ENCODE results near the gene TSPAN31.

Gene TSPAN31

GRCh38 chr12:57750561-57751431 lies 6.0 kb downstream of the TSPAN31 start:
- Histone ChIP-seq H3K27ac (replicated peaks; ENCODE audit: low read length) (no peak overlapping the region), H2BK5ac (ENCODE audit: low read length) (no peak overlapping the region), H2BK15ac (ENCODE audit: low read length) (no peak overlapping the region), H3K4me1 (ENCODE audit: control insufficient read depth in 2 of 2, insufficient read depth in 1 of 2, low read depth in 1 of 2, low read length in 2 of 2) (peaks cover 23 to 39% of the 10 kb centered on the region in 2 donors), H4K8ac (ENCODE audit: low read depth, low read length) (no peak overlapping the region), H3K27me3 (ENCODE audit: control insufficient read depth in 3 of 3, insufficient read depth in 3 of 3, low read depth in 1 of 3, low read length in 3 of 3) (peaks cover 0 to 2% (median 0%) of the 10 kb centered on the region in 3 experiments), H3K4me3 (ENCODE audit: low read length in 2 of 2) (peak overlapping the region; percentile 90 to 93), H2AFZ (ENCODE audit: low read length) (no peak overlapping the region), H3K36me3 (replicated peaks in 1 of 2; ENCODE audit: control insufficient read depth in 2 of 2, insufficient read depth in 2 of 2, low read length in 2 of 2) (peaks cover 26 to 56% of the 10 kb centered on the region in 2 donors), H3K9ac (ENCODE audit: low read depth, low read length, poor library complexity) (peak overlapping the region; percentile 87), H3K18ac (ENCODE audit: low read length) (no peak overlapping the region), H2AK5ac (ENCODE audit: low read depth, low read length) (peak overlapping the region; percentile 91), H3K4ac (ENCODE audit: low read length) (no peak overlapping the region), H3K23ac (ENCODE audit: low read depth, low read length, poor library complexity) (no peak overlapping the region), H3K4me2 (ENCODE audit: insufficient read depth, low read length, poor library complexity, severe bottlenecking) (peak overlapping the region; percentile 96), H3K79me1 (ENCODE audit: low read depth, low read length) (peaks cover 12% of the 10 kb centered on the region), H2BK12ac (ENCODE audit: low read length) (no peak overlapping the region), H4K91ac (ENCODE audit: low read depth, low read length, poor library complexity) (no peak overlapping the region), H2BK120ac (ENCODE audit: low read depth, low read length) (no peak overlapping the region), H3K14ac (ENCODE audit: low read length) (no peak overlapping the region), H3K9me3 (replicated peaks in 1 of 2; ENCODE audit: control insufficient read depth in 2 of 2, insufficient read depth in 1 of 2, low read depth in 1 of 2, low read length in 2 of 2) (no peaks in the 10 kb centered on the region)
- DNase-seq (ENCODE audit: low spot score) = no peak
- no CpG with 5 or more reads among the region's 15 CpGs for WGBS, 2 donors (ENCODE audit: extremely low coverage in 2 of 2, insufficient read length in 2 of 2, insufficient replicate concordance in 1 of 2)

- no peak overlapping the region for H3K14ac ChIP-seq (ENCODE audit: low read length)
- H2BK120ac ChIP-seq (ENCODE audit: low read depth, low read length) = no peak overlapping the region
- H4K8ac ChIP-seq (ENCODE audit: low read depth, low read length) = no peak overlapping the region
- DNase-seq (ENCODE audit: low spot score) = no peak
- H3K9me3 ChIP-seq (replicated peaks in 1 of 2; ENCODE audit: control insufficient read depth in 2 of 2, insufficient read depth in 1 of 2, low read depth in 1 of 2, low read length in 2 of 2) = no peaks in the 10 kb centered on the region
- H3K27ac ChIP-seq (replicated peaks; ENCODE audit: low read length) = no peak overlapping the region
- peaks cover 25 to 50% of the 10 kb centered on the region in 2 donors for H3K36me3 ChIP-seq (replicated peaks in 1 of 2; ENCODE audit: control insufficient read depth in 2 of 2, insufficient read depth in 2 of 2, low read length in 2 of 2)
- no peak overlapping the region for H3K23ac ChIP-seq (ENCODE audit: low read depth, low read length, poor library complexity)
- peak overlapping the region; percentile 62 for H3K18ac ChIP-seq (ENCODE audit: low read length)
- H2BK15ac ChIP-seq (ENCODE audit: low read length) = no peak overlapping the region
- H3K79me1 ChIP-seq (ENCODE audit: low read depth, low read length) = peaks cover 13% of the 10 kb centered on the region
- peaks cover 26 to 38% of the 10 kb centered on the region in 2 donors for H3K4me1 ChIP-seq (ENCODE audit: control insufficient read depth in 2 of 2, insufficient read depth in 1 of 2, low read depth in 1 of 2, low read length in 2 of 2)
- H2AFZ ChIP-seq (ENCODE audit: low read length) = peak overlapping the region; percentile 84
- H3K4me3 ChIP-seq (ENCODE audit: low read length in 2 of 2) = peak overlapping the region; percentile 90 to 93
- no peak overlapping the region for H4K91ac ChIP-seq (ENCODE audit: low read depth, low read length, poor library complexity)
- H2AK5ac ChIP-seq (ENCODE audit: low read depth, low read length) = peak overlapping the region; percentile 91
- peak overlapping the region; percentile 53 for H3K4ac ChIP-seq (ENCODE audit: low read length)
- H3K4me2 ChIP-seq (ENCODE audit: insufficient read depth, low read length, poor library complexity, severe bottlenecking) = peak overlapping the region; percentile 96
- H2BK12ac ChIP-seq (ENCODE audit: low read length) = peak overlapping the region; percentile 28
- WGBS, 2 donors (ENCODE audit: extremely low coverage in 2 of 2, insufficient read length in 2 of 2, insufficient replicate concordance in 1 of 2) = 100% methylated on average over 1 of the region's 8 CpGs; no CpG with 5 or more reads in 1 of the 2 donors
- peak overlapping the region; percentile 87 for H3K9ac ChIP-seq (ENCODE audit: low read depth, low read length, poor library complexity)
- peaks cover 0 to 8% (median 2%) of the 10 kb centered on the region in 3 experiments for H3K27me3 ChIP-seq (ENCODE audit: control insufficient read depth in 3 of 3, insufficient read depth in 3 of 3, low read depth in 1 of 3, low read length in 3 of 3)
- peak overlapping the region; percentile 40 for H2BK5ac ChIP-seq (ENCODE audit: low read length)
Observed at GRCh38 chr12:57751432-57751787, 6.6 kb downstream of the TSPAN31 start.

- H3K4me3 ChIP-seq (ENCODE audit: low read length in 2 of 2) = peak within 1 kb of the TSS; percentile 90 to 93
- H4K8ac ChIP-seq (ENCODE audit: low read depth, low read length) = no peak within 1 kb of the TSS
- H4K91ac ChIP-seq (ENCODE audit: low read depth, low read length, poor library complexity) = no peak within 1 kb of the TSS
- WGBS, 2 donors (ENCODE audit: extremely low coverage in 2 of 2, insufficient read length in 2 of 2, insufficient replicate concordance in 1 of 2) = no CpG with 5 or more reads among the region's 58 CpGs
- peaks cover 0 to 13% (median 3%) of the 10 kb centered on the region in 3 experiments for H3K27me3 ChIP-seq (ENCODE audit: control insufficient read depth in 3 of 3, insufficient read depth in 3 of 3, low read depth in 1 of 3, low read length in 3 of 3)
- H3K23ac ChIP-seq (ENCODE audit: low read depth, low read length, poor library complexity) = peak within 1 kb of the TSS; percentile 66
- no peak within 1 kb of the TSS for H2BK120ac ChIP-seq (ENCODE audit: low read depth, low read length)
- H3K4me1 ChIP-seq (ENCODE audit: control insufficient read depth in 2 of 2, insufficient read depth in 1 of 2, low read depth in 1 of 2, low read length in 2 of 2) = peaks cover 29 to 39% of the 10 kb centered on the region in 2 donors
- no peaks in the 10 kb centered on the region for H3K9me3 ChIP-seq (replicated peaks in 1 of 2; ENCODE audit: control insufficient read depth in 2 of 2, insufficient read depth in 1 of 2, low read depth in 1 of 2, low read length in 2 of 2)
- H3K36me3 ChIP-seq (replicated peaks in 1 of 2; ENCODE audit: control insufficient read depth in 2 of 2, insufficient read depth in 2 of 2, low read length in 2 of 2) = peaks cover 21 to 46% of the 10 kb centered on the region in 2 donors
- H2BK12ac ChIP-seq (ENCODE audit: low read length) = peak within 1 kb of the TSS; percentile 28
- H2AK5ac ChIP-seq (ENCODE audit: low read depth, low read length) = peak within 1 kb of the TSS; percentile 91
- peaks cover 13% of the 10 kb centered on the region for H3K79me1 ChIP-seq (ENCODE audit: low read depth, low read length)
- peak within 1 kb of the TSS; percentile 40 for H2BK5ac ChIP-seq (ENCODE audit: low read length)
- peak within 1 kb of the TSS; percentile 87 for H3K9ac ChIP-seq (ENCODE audit: low read depth, low read length, poor library complexity)
- no peak within 1 kb of the TSS for H2BK15ac ChIP-seq (ENCODE audit: low read length)
- peak within 1 kb of the TSS; percentile 96 for H3K4me2 ChIP-seq (ENCODE audit: insufficient read depth, low read length, poor library complexity, severe bottlenecking)
- peak within 1 kb of the TSS; percentile 53 for H3K4ac ChIP-seq (ENCODE audit: low read length)
- peak within 1 kb of the TSS; percentile 93 for H3K18ac ChIP-seq (ENCODE audit: low read length)
- H3K27ac ChIP-seq (replicated peaks; ENCODE audit: low read length) = no peak within 1 kb of the TSS
- DNase-seq (ENCODE audit: low spot score) = peak; percentile 99
- no peak within 1 kb of the TSS for H3K14ac ChIP-seq (ENCODE audit: low read length)
- H2AFZ ChIP-seq (ENCODE audit: low read length) = peak within 1 kb of the TSS; percentile 84
Observed at GRCh38 chr12:57751788-57752667, 7.2 kb downstream of the TSPAN31 start, which contains the start of gene CDK4. Gene CDK4 (minus strand): TSS chr12:57752310. CDS start chr12:57751717, 593 bp downstream.

Data from neuronal stem cell (in vitro differentiated cells).